ENCODE data around the gene TMBIM1.

DNA sequence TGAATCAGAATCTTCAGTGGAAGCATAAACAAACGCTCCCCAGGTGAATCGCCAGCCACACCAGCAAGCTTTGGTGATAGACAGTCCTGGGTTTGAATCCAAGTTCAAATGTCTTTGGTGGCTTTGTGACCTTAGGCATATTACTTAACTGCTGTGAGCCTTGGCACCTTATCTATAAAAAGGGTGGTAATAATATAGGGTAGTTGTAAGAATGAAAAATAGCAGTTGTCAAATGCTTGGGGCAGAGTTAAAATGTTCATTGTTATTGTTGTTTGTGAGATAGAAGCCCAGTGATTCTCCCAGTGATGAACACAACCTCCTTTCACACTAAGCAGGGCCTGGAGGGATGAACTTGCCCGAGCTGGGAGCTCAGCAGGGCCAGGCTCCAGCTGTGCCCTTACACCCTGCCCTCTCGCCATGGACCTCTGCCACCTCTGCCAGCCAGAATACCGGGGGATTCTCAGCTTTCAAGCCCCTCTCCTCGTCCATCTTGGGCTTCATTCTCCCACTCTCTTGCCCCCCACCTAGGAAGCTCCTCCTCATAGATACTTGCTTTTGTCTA, 6.1 kb upstream of the TMBIM1 start:
- no peak for TF ChIP-seq EZH2 (IDR thresholded peaks at IDR 0.05; ENCODE audit: low read depth)
- TF ChIP-seq, protein P1, sequence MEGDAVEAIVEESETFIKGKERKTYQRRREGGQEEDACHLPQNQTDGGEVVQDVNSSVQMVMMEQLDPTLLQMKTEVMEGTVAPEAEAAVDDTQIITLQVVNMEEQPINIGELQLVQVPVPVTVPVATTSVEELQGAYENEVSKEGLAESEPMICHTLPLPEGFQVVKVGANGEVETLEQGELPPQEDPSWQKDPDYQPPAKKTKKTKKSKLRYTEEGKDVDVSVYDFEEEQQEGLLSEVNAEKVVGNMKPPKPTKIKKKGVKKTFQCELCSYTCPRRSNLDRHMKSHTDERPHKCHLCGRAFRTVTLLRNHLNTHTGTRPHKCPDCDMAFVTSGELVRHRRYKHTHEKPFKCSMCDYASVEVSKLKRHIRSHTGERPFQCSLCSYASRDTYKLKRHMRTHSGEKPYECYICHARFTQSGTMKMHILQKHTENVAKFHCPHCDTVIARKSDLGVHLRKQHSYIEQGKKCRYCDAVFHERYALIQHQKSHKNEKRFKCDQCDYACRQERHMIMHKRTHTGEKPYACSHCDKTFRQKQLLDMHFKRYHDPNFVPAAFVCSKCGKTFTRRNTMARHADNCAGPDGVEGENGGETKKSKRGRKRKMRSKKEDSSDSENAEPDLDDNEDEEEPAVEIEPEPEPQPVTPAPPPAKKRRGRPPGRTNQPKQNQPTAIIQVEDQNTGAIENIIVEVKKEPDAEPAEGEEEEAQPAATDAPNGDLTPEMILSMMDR (conservative IDR thresholded peaks at IDR 0.05): no peak
